Breast epithelium (tissue), 4 donors: ENCODE measurements around the gene PTDSS2. TPM values are rescaled to one million over a fixed set of nuclear protein-coding genes. Genes with fewer than 3 reads are reported as not detected.
"Not testable (repeated sequence)": the region's sequence is repeated elsewhere in the genome, so short reads cannot be mapped to it uniquely, and the experiment has no call there.

ENCODE experiments used
- DNase-seq, 2 donors: peaks; one replicate each; pipeline ENCODE4 v3.0.0-alpha.2; 2019; ENCODE audit warnings: low spot score in 2 of 2
- H3K27ac ChIP-seq, 2 donors: fragments of 200-600 bp; sonication (generic) in 1 of 2; one replicate each; pipeline ENCODE4 v1.5.1; 2016 to 2019; ENCODE audit warnings: mild to moderate bottlenecking in 1 of 2
- H3K27me3 ChIP-seq, 2 donors: fragments of 200-600 bp; sonication (generic) in 1 of 2; one replicate each; pipeline versions ENCODE4 v1.5.1 to v1.6.0; 2017 to 2019; ENCODE audit warnings: control low read depth in 1 of 2, mild to moderate bottlenecking in 1 of 2
- H3K36me3 ChIP-seq: fragments of 200-600 bp; one replicate; pipeline ENCODE4 v1.5.1; 2019
- H3K4me1 ChIP-seq, 2 donors: fragments of 200-600 bp; sonication (generic); one replicate each; pipeline ENCODE4 v1.5.1; 2016 to 2019; ENCODE audit warnings: control low read depth in 1 of 2
- H3K4me3 ChIP-seq, 3 donors: fragments of 200-600 bp; sonication (generic); 1 replicate in 2 of 3; 2 replicates in 1 of 3; pipeline ENCODE4 v1.5.1; 2016 to 2019; ENCODE audit warnings: mild to moderate bottlenecking in 3 of 3, moderate library complexity in 2 of 3
- H3K9me3 ChIP-seq, 2 donors: fragments of 200-600 bp; sonication (generic) in 1 of 2; one replicate each; pipeline ENCODE4 v1.5.1; 2016 to 2019; ENCODE audit warnings: control low read depth in 1 of 2
- CTCF ChIP-seq, 3 donors: fragments of 450-650 bp; IDR thresholded peaks; one replicate each; pipeline ENCODE4 v1.5.1; 2016 to 2017; ENCODE audit warnings: antibody characterized with exemption in 3 of 3, mild to moderate bottlenecking in 3 of 3, moderate library complexity in 3 of 3
- POLR2A ChIP-seq: fragments of 450-650 bp; IDR thresholded peaks from one replicate; pipeline ENCODE4 v1.6.1; 2016; ENCODE audit warnings: antibody characterized with exemption, mild to moderate bottlenecking, moderate library complexity
- POLR2AphosphoS5 ChIP-seq, 3 donors: sonication (generic); formaldehyde crosslinking; IDR thresholded peaks; one replicate each; pipeline ENCODE4 v1.6.1; 2017; ENCODE audit warnings: antibody characterized with exemption in 3 of 3
- intact Hi-C: fragments of 100-400 bp; cut with DNase I; formaldehyde crosslinking; loops from one replicate; pipeline ENCODE4 v1.15.1; 2023; ENCODE audit warnings: low total_unique reads
- total RNA-seq, 3 donors: library from RNA; depleted of rRNA; stranded (reverse); fragments of >200 nt; gene quantifications; one replicate each; pipeline ENCODE4 v1.1.0, GENCODE V29; 2016

PTDSS2 gene
- total RNA-seq, 3 donors from 2014 or later = 23.8 to 53.7 (median 33.1) TPM

- no peak overlapping the region for H3K4me3 ChIP-seq
- H3K27me3 ChIP-seq = no peaks in the 10 kb centered on the region
- intact Hi-C loops = no loop called here
- no peak for DNase-seq
- TF ChIP-seq CTCF (IDR thresholded peaks at IDR 0.05) (no peak), POLR2A (no peak), POLR2AphosphoS5 (IDR thresholded peaks at IDR 0.05) (no peak)
- H3K4me1 ChIP-seq = peaks cover 0 to 6% of the 10 kb centered on the region in 2 donors
- H3K9me3 ChIP-seq = no peaks in the 10 kb centered on the region
- H3K36me3 ChIP-seq = no peaks in the 10 kb centered on the region
- H3K27ac ChIP-seq = no peak overlapping the region
Observed at GRCh38 chr11:408154-409007, 41.7 kb upstream of the PTDSS2 start.

GRCh38 chr11:409008-409599 is 41.0 kb upstream of the PTDSS2 start:
- H3K27ac ChIP-seq = no peak overlapping the region
- DNase-seq = no peak
- intact Hi-C loops = no loop called here
- peaks cover 0 to 6% of the 10 kb centered on the region in 2 donors for H3K4me1 ChIP-seq
- no peaks in the 10 kb centered on the region for H3K27me3 ChIP-seq
- H3K4me3 ChIP-seq = no peak overlapping the region
- no peaks in the 10 kb centered on the region for H3K36me3 ChIP-seq
- TF ChIP-seq CTCF (IDR thresholded peaks at IDR 0.05) = no peak
- no peak for TF ChIP-seq POLR2A
- TF ChIP-seq POLR2AphosphoS5 (IDR thresholded peaks at IDR 0.05) = no peak
- H3K9me3 ChIP-seq = no peaks in the 10 kb centered on the region

GRCh38 chr11:409600-410483 is 40.2 kb upstream of the PTDSS2 start:
- no peak for TF ChIP-seq POLR2AphosphoS5 (IDR thresholded peaks at IDR 0.05)
- H3K27ac ChIP-seq = no peak overlapping the region
- H3K4me1 ChIP-seq = peaks cover 0 to 6% of the 10 kb centered on the region in 2 donors
- intact Hi-C loops = no loop called here
- H3K9me3 ChIP-seq = no peaks in the 10 kb centered on the region
- H3K27me3 ChIP-seq = no peaks in the 10 kb centered on the region
- no peak overlapping the region for H3K4me3 ChIP-seq
- H3K36me3 ChIP-seq = no peaks in the 10 kb centered on the region
- DNase-seq = no peak

GRCh38 chr11:410711-411110 is 39.4 kb upstream of the PTDSS2 start:
- H3K36me3 ChIP-seq, H3K27me3 ChIP-seq, intact Hi-C loops, H3K4me1 ChIP-seq, H3K4me3 ChIP-seq, H3K9me3 ChIP-seq, H3K27ac ChIP-seq, DNase-seq: not testable (repeated sequence)

GRCh38 chr11:411520-411919 is 38.6 kb upstream of the PTDSS2 start:
- H3K4me1 ChIP-seq, H3K36me3 ChIP-seq, H3K4me3 ChIP-seq, H3K27me3 ChIP-seq, H3K27ac ChIP-seq, intact Hi-C loops, H3K9me3 ChIP-seq, DNase-seq: not testable (repeated sequence)

- Histone ChIP-seq H3K36me3 (no peaks in the 10 kb centered on the region), H3K4me3 (no peak overlapping the region), H3K9me3 (no peaks in the 10 kb centered on the region), H3K4me1 (peaks cover 0 to 8% of the 10 kb centered on the region in 2 donors), H3K27me3 (no peaks in the 10 kb centered on the region), H3K27ac (no peak overlapping the region)
- intact Hi-C loops = no loop called here
- no peak for TF ChIP-seq CTCF (IDR thresholded peaks at IDR 0.05)
- no peak for TF ChIP-seq POLR2A
- TF ChIP-seq POLR2AphosphoS5 (IDR thresholded peaks at IDR 0.05) = no peak
- DNase-seq = no peak
Observed at GRCh38 chr11:412641-413119, 37.4 kb upstream of the PTDSS2 start.
